ENCODE measurements around the gene EFNA5.
A peak's percentile ranks its signal among the peaks of the same experiment; 100 is the strongest.

Gene EFNA5

DNA sequence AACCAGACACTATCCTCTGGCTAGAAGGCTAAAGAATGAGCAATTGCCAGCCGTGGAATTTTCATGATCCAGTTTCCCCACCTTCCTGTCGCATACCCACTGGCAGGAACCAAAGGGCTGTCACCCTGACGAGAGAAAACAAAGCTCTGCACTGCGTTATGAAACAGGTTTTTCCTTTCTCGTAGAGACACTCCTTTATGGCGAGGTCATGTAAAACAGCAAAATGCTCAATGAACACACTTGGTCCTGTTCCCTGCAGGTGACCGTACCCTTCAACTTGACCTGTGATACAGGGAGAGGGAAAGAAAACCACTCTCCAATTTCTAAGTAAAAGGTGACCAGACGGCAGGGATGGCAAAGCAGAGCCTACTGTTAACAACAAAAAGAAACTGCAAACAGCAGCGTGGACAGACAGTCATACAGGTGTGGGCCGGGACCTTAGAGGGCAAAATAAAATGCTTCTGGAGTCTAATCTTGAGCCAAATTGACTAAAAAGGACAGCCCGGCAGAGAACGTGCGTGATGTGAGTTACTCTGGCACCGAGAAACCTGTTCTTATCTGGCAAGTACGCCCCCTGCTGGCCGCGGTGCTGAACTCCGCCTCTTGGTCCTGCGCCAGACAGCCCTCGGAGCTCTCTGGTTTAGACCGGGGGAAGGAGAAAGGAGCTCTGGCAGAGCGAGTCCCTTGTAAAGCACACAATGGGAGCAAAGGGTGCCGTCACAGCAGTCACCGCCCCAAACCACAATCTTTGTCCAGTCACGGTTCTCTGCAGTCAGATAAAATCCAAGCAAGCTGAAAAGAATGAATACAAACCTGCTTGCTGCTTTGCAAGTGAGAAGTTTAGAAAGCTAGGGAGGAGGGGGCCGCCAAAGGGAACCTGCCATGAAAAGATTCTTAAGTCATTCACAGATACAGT, 98.9 kb downstream of the EFNA5 start:
- no peaks in the 10 kb centered on the region for H4K20me1 ChIP-seq (ENCODE audit: insufficient read depth, low read length)
- H3K36me3 ChIP-seq (ENCODE audit: insufficient read depth, low read length), result no peaks in the 10 kb centered on the region
- ATAC-seq (ENCODE audit: insufficient read depth, low read depth), result peak; percentile 78
- no peaks in the 10 kb centered on the region for H3K27me3 ChIP-seq (ENCODE audit: insufficient read depth, low read length, poor library complexity)
- peak overlapping the region; percentile 91 for H2AFZ ChIP-seq (ENCODE audit: low read depth, low read length)
- no peaks in the 10 kb centered on the region for H3K79me2 ChIP-seq (ENCODE audit: insufficient read depth, low read length)
- no peaks in the 10 kb centered on the region for H3K9me3 ChIP-seq (ENCODE audit: insufficient read depth, low read length, severe bottlenecking)
- peak overlapping the region; percentile 95 for H3K27ac ChIP-seq (ENCODE audit: low read length)
- TF ChIP-seq EZH2 (IDR thresholded peaks at IDR 0.05; ENCODE audit: borderline replicate concordance, low read depth, low read length, severe bottlenecking) (no peak), CTCF (IDR thresholded peaks at IDR 0.05; ENCODE audit: borderline replicate concordance, extremely low read depth, low read length, poor library complexity, severe bottlenecking) (peak; percentile 96)
- H3K4me2 ChIP-seq (ENCODE audit: insufficient read depth, low read length), result peak overlapping the region; percentile 83
- H3K4me3 ChIP-seq (ENCODE audit: low read depth in 1 of 2, low read length in 2 of 2), result peak overlapping the region; percentile 25 to 59; a peak in 3 of 4 replicates
- H3K4me1 ChIP-seq (ENCODE audit: insufficient read depth, low read length), result peaks cover 32% of the 10 kb centered on the region
- peak; percentile 95 for DNase-seq
- H3K9ac ChIP-seq (ENCODE audit: low read depth, low read length), result peak overlapping the region; percentile 64

GRCh38 chr5:107570805-107571531, 99.8 kb downstream of the EFNA5 start:
- Histone ChIP-seq H3K9me3 (ENCODE audit: insufficient read depth, low read length, severe bottlenecking) (no peaks in the 10 kb centered on the region), H4K20me1 (ENCODE audit: insufficient read depth, low read length) (no peaks in the 10 kb centered on the region), H3K4me3 (ENCODE audit: low read depth in 1 of 2, low read length in 2 of 2) (peak overlapping the region in 1 of 2 experiments; percentile 59; a peak in 2 of 4 replicates), H3K79me2 (ENCODE audit: insufficient read depth, low read length) (no peaks in the 10 kb centered on the region), H3K27ac (ENCODE audit: low read length) (peak overlapping the region; percentile 95), H3K36me3 (ENCODE audit: insufficient read depth, low read length) (no peaks in the 10 kb centered on the region), H2AFZ (ENCODE audit: low read depth, low read length) (peak overlapping the region; percentile 91), H3K4me1 (ENCODE audit: insufficient read depth, low read length) (peaks cover 32% of the 10 kb centered on the region), H3K4me2 (ENCODE audit: insufficient read depth, low read length) (peak overlapping the region; percentile 83), H3K9ac (ENCODE audit: low read depth, low read length) (peak overlapping the region; percentile 64), H3K27me3 (ENCODE audit: insufficient read depth, low read length, poor library complexity) (no peaks in the 10 kb centered on the region)
- TF ChIP-seq CTCF (IDR thresholded peaks at IDR 0.05; ENCODE audit: borderline replicate concordance, extremely low read depth, low read length, poor library complexity, severe bottlenecking) (peak; percentile 46), EZH2 (IDR thresholded peaks at IDR 0.05; ENCODE audit: borderline replicate concordance, low read depth, low read length, severe bottlenecking) (no peak)
- ATAC-seq (ENCODE audit: insufficient read depth, low read depth), result peak; percentile 80
- DNase-seq, result peak; percentile 82

DNA sequence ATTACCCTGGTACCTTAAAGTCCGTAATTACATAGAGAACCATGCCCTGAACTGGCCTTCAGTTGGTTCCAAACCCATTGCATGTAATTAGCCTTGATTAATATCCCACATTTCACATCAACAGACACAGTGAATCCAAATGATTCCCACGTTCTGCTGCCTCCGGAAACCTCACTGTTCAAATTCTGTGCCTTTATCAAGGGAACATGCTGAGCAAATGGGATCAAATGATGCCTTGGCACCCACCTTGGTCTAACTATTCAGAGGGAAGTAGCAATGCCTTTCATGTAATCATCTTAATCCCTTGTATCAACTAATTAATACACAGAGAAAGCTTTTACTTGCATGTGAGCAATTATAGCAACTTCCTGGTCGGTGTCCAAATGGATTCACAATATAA, 100.6 kb downstream of the EFNA5 start:
- Histone ChIP-seq H4K20me1 (ENCODE audit: insufficient read depth, low read length) (no peaks in the 10 kb centered on the region), H3K9ac (ENCODE audit: low read depth, low read length) (peak overlapping the region; percentile 64), H3K4me3 (ENCODE audit: low read depth in 1 of 2, low read length in 2 of 2) (peak overlapping the region in 1 of 2 experiments; percentile 59; a peak in 2 of 4 replicates), H3K4me1 (ENCODE audit: insufficient read depth, low read length) (peaks cover 39% of the 10 kb centered on the region), H3K4me2 (ENCODE audit: insufficient read depth, low read length) (peak overlapping the region; percentile 83), H3K9me3 (ENCODE audit: insufficient read depth, low read length, severe bottlenecking) (no peaks in the 10 kb centered on the region), H2AFZ (ENCODE audit: low read depth, low read length) (peak overlapping the region; percentile 41), H3K36me3 (ENCODE audit: insufficient read depth, low read length) (no peaks in the 10 kb centered on the region), H3K27ac (ENCODE audit: low read length) (peak overlapping the region; percentile 95), H3K79me2 (ENCODE audit: insufficient read depth, low read length) (no peaks in the 10 kb centered on the region), H3K27me3 (ENCODE audit: insufficient read depth, low read length, poor library complexity) (no peaks in the 10 kb centered on the region)
- ATAC-seq (ENCODE audit: insufficient read depth, low read depth) (no peak), DNase-seq (no peak)
- TF ChIP-seq CTCF (IDR thresholded peaks at IDR 0.05; ENCODE audit: borderline replicate concordance, extremely low read depth, low read length, poor library complexity, severe bottlenecking) (no peak), EZH2 (IDR thresholded peaks at IDR 0.05; ENCODE audit: borderline replicate concordance, low read depth, low read length, severe bottlenecking) (no peak)

All from DND-41 (cell line).